Activated naive CD8-positive, alpha-beta T cell treated with anti-CD3 and anti-CD28 coated beads for 36 hours (primary cell): Measurements from ENCODE around the gene UST. TPM values are rescaled to one million over a fixed set of nuclear protein-coding genes. Genes with fewer than 3 reads are reported as not detected.

Experiments used
- DNase-seq: peaks from one replicate; pipeline ENCODE4 v3.0.0; 2021
- H3K27ac Mint-ChIP-seq: one replicate; pipeline ENCODE4 v1.8.0; 2022; ENCODE audit warnings: mild to moderate bottlenecking, moderate library complexity, mixed read lengths
- H3K27me3 Mint-ChIP-seq: one replicate; pipeline ENCODE4 v1.8.0; 2022; ENCODE audit warnings: mild to moderate bottlenecking, mixed read lengths
- H3K36me3 Mint-ChIP-seq: one replicate; pipeline ENCODE4 v1.8.0; 2021; ENCODE audit warnings: mild to moderate bottlenecking, mixed read lengths
- H3K4me1 Mint-ChIP-seq: one replicate; pipeline ENCODE4 v1.8.0; 2021; ENCODE audit warnings: mixed read lengths
- H3K4me3 Mint-ChIP-seq: one replicate; pipeline ENCODE4 v1.8.0; 2022; ENCODE audit warnings: mild to moderate bottlenecking, moderate library complexity, mixed read lengths
- H3K9me3 Mint-ChIP-seq: one replicate; pipeline ENCODE4 v1.8.0; 2022; ENCODE audit warnings: mixed read lengths
- total RNA-seq, 2 experiments: library from RNA; stranded (reverse); gene quantifications; one replicate each; pipeline ENCODE4 v1.2.3, GENCODE V29; 2021

Gene UST, protein sequence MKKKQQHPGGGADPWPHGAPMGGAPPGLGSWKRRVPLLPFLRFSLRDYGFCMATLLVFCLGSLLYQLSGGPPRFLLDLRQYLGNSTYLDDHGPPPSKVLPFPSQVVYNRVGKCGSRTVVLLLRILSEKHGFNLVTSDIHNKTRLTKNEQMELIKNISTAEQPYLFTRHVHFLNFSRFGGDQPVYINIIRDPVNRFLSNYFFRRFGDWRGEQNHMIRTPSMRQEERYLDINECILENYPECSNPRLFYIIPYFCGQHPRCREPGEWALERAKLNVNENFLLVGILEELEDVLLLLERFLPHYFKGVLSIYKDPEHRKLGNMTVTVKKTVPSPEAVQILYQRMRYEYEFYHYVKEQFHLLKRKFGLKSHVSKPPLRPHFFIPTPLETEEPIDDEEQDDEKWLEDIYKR
- total RNA-seq: under 1 TPM; 0.82 to 0.89 TPM

DNA sequence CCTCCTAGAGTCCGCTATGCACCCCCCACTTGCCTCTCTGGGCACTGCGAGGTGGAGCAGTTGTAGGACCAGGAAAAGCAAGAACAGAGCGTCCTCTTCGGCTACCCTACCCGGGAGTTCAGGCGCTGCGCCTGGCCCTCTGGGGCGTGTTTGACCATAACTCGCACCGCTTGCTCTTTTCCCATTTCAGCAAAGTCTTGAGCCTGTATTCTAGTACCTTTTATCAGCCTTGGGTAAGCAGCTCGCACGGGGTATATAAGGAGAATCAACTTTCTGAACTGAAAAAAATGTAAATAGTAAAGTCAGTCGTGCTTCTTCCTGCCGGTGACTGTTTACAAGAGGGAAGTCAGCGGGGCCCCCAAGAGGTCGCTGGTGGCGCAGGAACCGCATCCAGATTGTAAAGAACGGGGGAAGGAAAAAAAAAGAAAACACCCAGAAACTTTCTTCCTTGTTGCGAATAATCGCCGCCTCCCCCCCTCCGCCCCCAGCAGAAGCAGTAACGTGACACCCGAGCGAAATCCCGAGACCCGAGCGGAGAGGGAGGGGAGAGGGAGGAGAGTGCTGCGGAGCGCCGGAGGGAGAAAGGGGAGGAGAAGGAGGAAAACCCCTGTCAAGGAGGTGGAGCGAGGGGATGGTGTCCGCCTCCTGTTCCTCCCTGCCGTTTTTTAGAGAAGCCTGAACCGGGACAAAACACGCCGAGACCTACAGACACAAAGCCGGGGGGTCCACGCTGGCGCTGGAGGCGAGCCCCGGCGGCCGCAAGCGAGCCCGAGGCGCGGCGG lies at the start of gene UST:
Gene UST (plus strand): TSS at position 668 of the 782 bp plus-strand sequence. CDS start 401 bp downstream, outside the sequence.
- Mint-ChIP-seq H3K4me3 (peak within 1 kb of the TSS; percentile 87), H3K4me1 (peaks cover 13% of the 10 kb centered on the region), H3K27ac (peak within 1 kb of the TSS; percentile 46), H3K27me3 (peaks cover 60% of the 10 kb centered on the region), H3K36me3 (no peaks in the 10 kb centered on the region), H3K9me3 (no peaks in the 10 kb centered on the region)
- DNase-seq: peak; percentile 55

DNA sequence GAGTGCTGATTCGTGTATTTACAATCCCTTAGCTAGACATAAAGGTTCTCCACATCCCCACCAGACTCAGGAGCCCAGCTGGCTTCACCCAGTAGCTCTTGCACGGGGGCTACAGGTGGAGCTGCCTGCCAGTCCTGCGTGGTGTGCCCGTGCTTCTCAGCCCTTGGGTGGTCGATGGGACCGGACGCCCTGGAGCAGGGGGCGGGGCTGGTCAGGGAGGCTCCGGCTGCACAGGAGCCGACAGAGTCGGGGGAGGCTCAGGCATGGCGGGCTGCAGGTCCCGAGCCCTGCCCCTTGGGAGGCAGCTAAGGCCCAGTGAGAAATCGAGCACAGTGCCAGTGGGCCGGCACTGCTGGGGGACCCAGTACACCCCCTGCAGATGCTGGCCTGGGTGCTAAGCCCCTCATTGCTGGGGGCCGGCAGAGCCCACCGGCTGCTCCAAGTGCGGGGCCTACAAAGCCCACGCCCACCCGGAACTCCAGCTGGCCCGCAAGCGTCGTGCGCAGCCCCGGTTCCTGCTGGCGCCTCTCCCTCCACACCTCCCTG lies 48.9 kb upstream of the UST start:
- Mint-ChIP-seq H3K4me3 (no peak overlapping the region), H3K27ac (no peak overlapping the region), H3K36me3 (no peaks in the 10 kb centered on the region), H3K4me1 (peaks cover 4% of the 10 kb centered on the region), H3K9me3 (peaks cover 3% of the 10 kb centered on the region), H3K27me3 (no peaks in the 10 kb centered on the region)
- DNase-seq: no peak

- Mint-ChIP-seq H3K36me3 (no peaks in the 10 kb centered on the region), H3K27me3 (no peaks in the 10 kb centered on the region), H3K4me3 (no peak overlapping the region), H3K9me3 (peaks cover 8% of the 10 kb centered on the region), H3K4me1 (peaks cover 4% of the 10 kb centered on the region), H3K27ac (no peak overlapping the region)
- no peak for DNase-seq
Observed at GRCh38 chr6:148698671-148699180, 48.1 kb upstream of the UST start.

DNA sequence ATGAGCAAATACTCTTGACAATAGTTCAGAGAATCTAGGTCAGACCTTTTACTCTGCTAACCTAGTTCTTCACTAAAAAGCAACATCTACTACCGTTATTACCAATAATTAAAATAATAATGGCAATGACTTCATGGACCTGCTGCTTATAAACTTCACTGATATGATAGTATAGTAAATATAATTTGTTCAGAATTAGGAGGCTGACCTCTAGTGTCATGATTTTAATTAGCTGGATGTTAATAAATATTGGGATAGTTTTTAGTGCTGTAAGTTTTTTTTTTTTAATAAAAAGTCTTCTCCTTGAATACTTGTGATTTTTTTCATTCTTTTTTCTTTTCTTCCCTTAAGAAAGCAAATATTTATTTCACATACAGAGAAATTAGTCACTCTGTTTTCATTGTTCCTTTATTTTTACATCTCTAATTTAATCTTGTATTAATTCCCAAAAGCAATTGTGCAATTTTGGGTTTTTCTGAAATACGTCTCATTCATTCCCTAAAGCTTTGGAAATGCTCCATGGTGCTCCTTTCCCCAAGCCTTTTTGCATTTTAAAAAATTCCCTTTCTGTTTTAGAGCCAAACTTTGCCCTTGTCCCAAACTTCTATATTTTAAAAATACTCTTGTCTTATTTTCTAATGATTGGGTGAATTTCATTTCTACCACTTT lies 46.6 kb upstream of the UST start:
- no peak overlapping the region for H3K27ac Mint-ChIP-seq
- H3K9me3 Mint-ChIP-seq: peaks cover 8% of the 10 kb centered on the region

GRCh38 chr6:148700741-148701311 lies 46.0 kb upstream of the UST start:
- H3K27me3 Mint-ChIP-seq: no peaks in the 10 kb centered on the region
- no peaks in the 10 kb centered on the region for H3K36me3 Mint-ChIP-seq
- no peak for DNase-seq
- peaks cover 8% of the 10 kb centered on the region for H3K9me3 Mint-ChIP-seq
- no peak overlapping the region for H3K27ac Mint-ChIP-seq
- peaks cover 4% of the 10 kb centered on the region for H3K4me1 Mint-ChIP-seq
- H3K4me3 Mint-ChIP-seq: peak overlapping the region; percentile 27

More for the DNA sequence above, 46.6 kb upstream of the UST start:
- H3K36me3 Mint-ChIP-seq: no peaks in the 10 kb centered on the region
- H3K4me3 Mint-ChIP-seq: no peak overlapping the region
- no peak for DNase-seq
- no peaks in the 10 kb centered on the region for H3K27me3 Mint-ChIP-seq
- H3K4me1 Mint-ChIP-seq: peaks cover 4% of the 10 kb centered on the region

- no peaks in the 10 kb centered on the region for H3K36me3 Mint-ChIP-seq
- no peaks in the 10 kb centered on the region for H3K27me3 Mint-ChIP-seq
- H3K4me1 Mint-ChIP-seq: peaks cover 4% of the 10 kb centered on the region
- DNase-seq: no peak
- peaks cover 8% of the 10 kb centered on the region for H3K9me3 Mint-ChIP-seq
- H3K4me3 Mint-ChIP-seq: no peak overlapping the region
- H3K27ac Mint-ChIP-seq: no peak overlapping the region
Observed at GRCh38 chr6:148701375-148701774, 45.5 kb upstream of the UST start.

GRCh38 chr6:148703900-148704299 lies 42.9 kb upstream of the UST start:
- H3K36me3 Mint-ChIP-seq: no peaks in the 10 kb centered on the region
- no peak for DNase-seq
- H3K4me1 Mint-ChIP-seq: peaks cover 4% of the 10 kb centered on the region
- H3K27me3 Mint-ChIP-seq: no peaks in the 10 kb centered on the region
- no peak overlapping the region for H3K4me3 Mint-ChIP-seq
- H3K9me3 Mint-ChIP-seq: peaks cover 8% of the 10 kb centered on the region
- no peak overlapping the region for H3K27ac Mint-ChIP-seq

DNA sequence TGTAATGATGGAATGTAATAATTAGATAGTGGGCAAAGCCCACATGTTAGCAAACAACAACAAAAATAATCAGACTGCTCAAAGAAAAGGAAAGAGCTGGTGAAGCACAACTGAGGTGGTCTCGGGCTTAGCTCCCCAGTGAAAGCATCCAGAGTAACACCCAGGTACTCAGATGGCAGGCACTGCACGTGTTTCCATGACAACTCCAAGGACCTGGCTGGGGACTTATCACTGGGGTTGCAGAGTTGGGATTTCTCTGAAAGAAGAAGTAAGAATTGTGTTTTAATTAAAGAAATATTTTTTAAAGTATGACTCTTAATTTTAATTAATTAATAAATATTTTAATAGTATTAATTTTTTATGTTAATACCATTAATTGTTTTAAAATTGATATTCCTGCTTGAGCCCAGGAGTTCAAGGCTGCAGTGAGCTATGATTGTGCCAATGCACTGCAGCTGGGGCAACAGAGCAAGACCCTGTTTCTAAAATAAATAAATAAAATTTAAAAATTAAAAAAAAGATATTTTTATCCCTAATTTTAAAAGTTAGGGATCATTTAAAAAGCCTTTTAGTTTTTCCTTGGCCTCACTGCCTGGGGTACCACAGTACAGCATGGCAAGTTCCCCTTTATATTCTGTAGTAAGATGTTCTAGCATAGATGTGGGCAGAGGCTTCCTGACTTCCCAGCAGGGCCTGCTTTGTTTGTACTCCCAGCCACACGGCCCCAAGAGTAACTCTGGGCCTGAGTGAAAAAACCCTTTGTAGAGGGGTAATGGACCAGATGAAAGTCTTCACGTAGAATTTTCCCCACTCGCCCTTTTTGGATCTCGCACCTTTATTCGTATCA lies 42.2 kb upstream of the UST start:
- Mint-ChIP-seq H3K27ac (no peak overlapping the region), H3K27me3 (no peaks in the 10 kb centered on the region), H3K9me3 (peaks cover 8% of the 10 kb centered on the region), H3K36me3 (no peaks in the 10 kb centered on the region), H3K4me1 (peaks cover 4% of the 10 kb centered on the region), H3K4me3 (no peak overlapping the region)
- no peak for DNase-seq

DNA sequence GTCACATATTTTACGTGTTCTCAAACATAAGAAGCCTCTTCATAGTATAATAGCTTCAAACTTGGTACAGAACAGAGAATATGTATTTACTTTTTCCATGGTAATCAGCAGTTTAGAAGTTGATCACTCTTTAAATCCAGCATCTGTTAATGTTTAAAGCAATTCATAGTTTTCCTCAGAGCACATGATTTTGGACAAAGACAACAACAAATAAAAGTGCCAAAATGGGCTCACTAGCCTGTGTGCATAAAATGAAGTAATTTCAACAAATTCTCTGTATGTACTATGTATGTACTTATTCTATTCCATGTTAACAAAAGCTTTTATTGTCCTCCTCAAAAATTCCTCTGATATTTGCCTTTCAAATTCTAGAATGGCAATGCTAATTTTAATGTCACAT lies 38.1 kb upstream of the UST start:
- Mint-ChIP-seq H3K27me3 (no peaks in the 10 kb centered on the region), H3K4me1 (no peaks in the 10 kb centered on the region), H3K36me3 (no peaks in the 10 kb centered on the region), H3K9me3 (peaks cover 4% of the 10 kb centered on the region), H3K4me3 (no peak overlapping the region), H3K27ac (no peak overlapping the region)
- DNase-seq: no peak

DNA sequence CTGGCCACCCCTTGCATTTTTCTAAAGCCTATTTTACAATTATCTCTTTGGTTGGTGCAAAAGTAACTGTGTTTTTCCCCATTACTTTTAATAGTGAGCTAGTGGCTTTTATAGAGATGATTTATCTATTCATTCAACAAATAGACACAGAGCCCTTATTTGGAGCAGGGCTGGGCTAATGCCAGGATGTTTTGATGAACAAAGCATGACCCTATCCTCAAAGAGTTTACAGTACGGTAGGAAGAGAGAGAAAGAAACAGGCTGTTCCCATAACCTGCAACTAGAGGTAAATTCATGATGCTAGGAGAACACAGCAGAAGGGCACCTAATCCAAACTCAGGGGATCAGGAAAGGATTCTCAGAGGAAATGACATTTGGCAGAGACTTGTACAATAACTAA lies 37.3 kb upstream of the UST start:
- no peak for DNase-seq
- Mint-ChIP-seq H3K4me1 (no peaks in the 10 kb centered on the region), H3K27ac (no peak overlapping the region), H3K4me3 (no peak overlapping the region), H3K27me3 (peaks cover 2% of the 10 kb centered on the region), H3K9me3 (peaks cover 5% of the 10 kb centered on the region), H3K36me3 (no peaks in the 10 kb centered on the region)

DNA sequence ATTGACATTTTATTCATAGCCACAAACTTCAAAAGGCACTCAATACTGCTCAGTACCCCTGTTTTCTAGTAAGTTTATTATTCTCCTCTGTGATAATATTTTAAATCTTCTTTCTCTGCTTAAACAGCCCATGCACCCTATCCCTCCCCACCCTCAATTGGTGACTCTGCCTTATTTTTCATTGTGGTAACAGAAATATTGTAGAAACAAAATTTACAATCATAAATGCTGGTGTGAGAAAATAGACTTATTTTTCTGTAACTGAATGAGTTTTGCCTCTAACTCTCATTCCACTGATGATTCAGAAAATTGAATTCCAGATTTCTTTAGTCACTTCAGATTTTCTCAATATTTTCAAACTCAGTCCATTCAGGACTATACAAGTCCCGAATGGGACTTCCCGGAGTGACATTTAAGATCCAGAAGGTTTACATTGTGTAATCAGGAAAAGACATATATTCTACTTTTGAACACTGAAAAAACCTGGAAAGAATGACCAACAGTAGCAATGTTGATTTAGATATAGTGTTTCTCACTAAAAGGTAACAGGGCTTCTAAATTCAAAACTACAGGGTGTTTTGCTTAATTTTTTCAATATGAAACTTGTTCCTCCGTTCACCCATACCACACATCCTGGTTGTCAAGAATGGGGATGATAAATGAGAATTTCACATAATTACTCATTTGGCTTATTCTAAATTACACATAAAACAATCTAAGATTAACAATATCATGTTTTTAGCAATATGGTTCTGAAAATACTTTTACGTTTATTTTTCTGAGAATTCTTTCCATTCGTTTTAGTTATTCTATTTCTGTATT lies 34.8 kb upstream of the UST start:
- H3K4me3 Mint-ChIP-seq: no peak overlapping the region
- no peaks in the 10 kb centered on the region for H3K36me3 Mint-ChIP-seq
- H3K4me1 Mint-ChIP-seq: no peaks in the 10 kb centered on the region
- no peak overlapping the region for H3K27ac Mint-ChIP-seq
- DNase-seq: no peak
- H3K9me3 Mint-ChIP-seq: peaks cover 5% of the 10 kb centered on the region
- H3K27me3 Mint-ChIP-seq: peaks cover 2% of the 10 kb centered on the region

GRCh38 chr6:148713033-148713738 lies 33.6 kb upstream of the UST start:
- Mint-ChIP-seq H3K36me3 (no peaks in the 10 kb centered on the region), H3K4me3 (no peak overlapping the region), H3K9me3 (peaks cover 5% of the 10 kb centered on the region), H3K4me1 (no peaks in the 10 kb centered on the region), H3K27ac (no peak overlapping the region), H3K27me3 (peaks cover 2% of the 10 kb centered on the region)
- no peak for DNase-seq

GRCh38 chr6:148713921-148714320 lies 32.9 kb upstream of the UST start:
- no peaks in the 10 kb centered on the region for H3K4me1 Mint-ChIP-seq
- H3K4me3 Mint-ChIP-seq: no peak overlapping the region
- no peak overlapping the region for H3K27ac Mint-ChIP-seq
- H3K36me3 Mint-ChIP-seq: no peaks in the 10 kb centered on the region
- no peak for DNase-seq
- H3K27me3 Mint-ChIP-seq: peaks cover 2% of the 10 kb centered on the region
- H3K9me3 Mint-ChIP-seq: peaks cover 5% of the 10 kb centered on the region
